ENCODE results near the gene PRKD2.

The PRKD2 gene

GRCh38 chr19:46744005-46744691, 27.2 kb upstream of the PRKD2 start:
- DNase-seq (ENCODE audit: low read depth, low spot score) = no peak
- no peak overlapping the region for H3K27ac ChIP-seq

GRCh38 chr19:46742926-46743480, 26.1 kb upstream of the PRKD2 start:
- no peak for DNase-seq (ENCODE audit: low read depth, low spot score)
- H3K27ac ChIP-seq = no peak overlapping the region

- no peak overlapping the region for H3K27ac ChIP-seq
- no peak for DNase-seq (ENCODE audit: low read depth, low spot score)
Observed at GRCh38 chr19:46741447-46741846, 24.5 kb upstream of the PRKD2 start.

GRCh38 chr19:46739290-46739771, 22.4 kb upstream of the PRKD2 start:
- H3K27ac ChIP-seq = no peak overlapping the region
- no peak for DNase-seq (ENCODE audit: low read depth, low spot score)

GRCh38 chr19:46737761-46738171, 20.9 kb upstream of the PRKD2 start:
- DNase-seq (ENCODE audit: low read depth, low spot score) = no peak
- no peak overlapping the region for H3K27ac ChIP-seq

GRCh38 chr19:46737298-46737654, 20.4 kb upstream of the PRKD2 start:
- no peak for DNase-seq (ENCODE audit: low read depth, low spot score)
- H3K27ac ChIP-seq = no peak overlapping the region

GRCh38 chr19:46736531-46737297, 19.8 kb upstream of the PRKD2 start:
- no peak overlapping the region for H3K27ac ChIP-seq
- no peak for DNase-seq (ENCODE audit: low read depth, low spot score)

GRCh38 chr19:46733690-46734292, 16.9 kb upstream of the PRKD2 start:
- no peak for DNase-seq (ENCODE audit: low read depth, low spot score)

GRCh38 chr19:46732966-46733689, 16.2 kb upstream of the PRKD2 start:
- no peak overlapping the region for H3K27ac ChIP-seq
- no peak for DNase-seq (ENCODE audit: low read depth, low spot score)

More at GRCh38 chr19:46733690-46734292, 16.9 kb upstream of the PRKD2 start:
- H3K27ac ChIP-seq = no peak overlapping the region

GRCh38 chr19:46732172-46732938, 15.4 kb upstream of the PRKD2 start:
- DNase-seq (ENCODE audit: low read depth, low spot score) = no peak
- no peak overlapping the region for H3K27ac ChIP-seq

GRCh38 chr19:46731584-46731983, 14.7 kb upstream of the PRKD2 start:
- no peak for DNase-seq (ENCODE audit: low read depth, low spot score)

GRCh38 chr19:46731007-46731501, 14.1 kb upstream of the PRKD2 start:
- peak; percentile 56 for DNase-seq (ENCODE audit: low read depth, low spot score)
- no peak overlapping the region for H3K27ac ChIP-seq

More at GRCh38 chr19:46731584-46731983, 14.7 kb upstream of the PRKD2 start:
- no peak overlapping the region for H3K27ac ChIP-seq

GRCh38 chr19:46730595-46730994, 13.7 kb upstream of the PRKD2 start:
- no peak for DNase-seq (ENCODE audit: low read depth, low spot score)
- H3K27ac ChIP-seq = no peak overlapping the region

GRCh38 chr19:46730187-46730586, 13.3 kb upstream of the PRKD2 start:
- no peak overlapping the region for H3K27ac ChIP-seq
- DNase-seq (ENCODE audit: low read depth, low spot score) = no peak

- no peak overlapping the region for H3K27ac ChIP-seq
- DNase-seq (ENCODE audit: low read depth, low spot score) = no peak
Observed at GRCh38 chr19:46729696-46730095, 12.8 kb upstream of the PRKD2 start.

- DNase-seq (ENCODE audit: low read depth, low spot score) = no peak
Observed at GRCh38 chr19:46728693-46729339, 11.9 kb upstream of the PRKD2 start.

GRCh38 chr19:46728208-46728607, 11.3 kb upstream of the PRKD2 start:
- DNase-seq (ENCODE audit: low read depth, low spot score) = no peak
- no peak overlapping the region for H3K27ac ChIP-seq

More at GRCh38 chr19:46728693-46729339, 11.9 kb upstream of the PRKD2 start:
- H3K27ac ChIP-seq = no peak overlapping the region

- no peak overlapping the region for H3K27ac ChIP-seq
- DNase-seq (ENCODE audit: low read depth, low spot score) = no peak
Observed at GRCh38 chr19:46727757-46728156, 10.8 kb upstream of the PRKD2 start.

GRCh38 chr19:46726971-46727501, 10.1 kb upstream of the PRKD2 start:
- H3K27ac ChIP-seq = no peak overlapping the region

More at GRCh38 chr19:46726971-46727501, 10.1 kb upstream of the PRKD2 start:
- DNase-seq (ENCODE audit: low read depth, low spot score) = no peak
